Activated T-cell treated with anti-CD3 and anti-CD28 coated beads for 1 hour (primary cell): Measurements from ENCODE around the gene KCNT2.
"Not testable (repeated sequence)": the region's sequence is repeated elsewhere in the genome, so short reads cannot be mapped to it uniquely, and the experiment has no call there.

Experiments used
- DNase-seq: peaks from one replicate; pipeline ENCODE4 v3.0.0-alpha.2; 2020; ENCODE audit warnings: low read depth

Gene KCNT2

GRCh38 chr1:196608390-196609369 is at the start of gene KCNT2:
Gene KCNT2, minus strand, starts transcription at chr1:196608440. Its CDS starts 131 bp downstream, at chr1:196608309.
- DNase-seq: no peak

GRCh38 chr1:196655494-196655893 is 47.3 kb upstream of the KCNT2 start:
- no peak for DNase-seq

GRCh38 chr1:196655071-196655470 is 46.8 kb upstream of the KCNT2 start:
- no peak for DNase-seq

GRCh38 chr1:196654271-196654670 is 46.0 kb upstream of the KCNT2 start:
- no peak for DNase-seq

- DNase-seq: no peak
Measured at GRCh38 chr1:196651637-196652215, 43.5 kb upstream of the KCNT2 start, which contains the start of gene CFH. Gene CFH, plus strand, starts transcription at chr1:196652043. Its CDS starts 75 bp downstream, at chr1:196652118.

GRCh38 chr1:196651079-196651478 is 42.8 kb upstream of the KCNT2 start:
- DNase-seq: no peak

GRCh38 chr1:196650403-196650802 is 42.2 kb upstream of the KCNT2 start:
- DNase-seq: no peak

- no peak for DNase-seq
Measured at GRCh38 chr1:196649990-196650389, 41.8 kb upstream of the KCNT2 start.

GRCh38 chr1:196640976-196641375 is 32.7 kb upstream of the KCNT2 start:
- DNase-seq: no peak

GRCh38 chr1:196639291-196639690 is 31.1 kb upstream of the KCNT2 start:
- DNase-seq: not testable (repeated sequence)

GRCh38 chr1:196638466-196638865 is 30.2 kb upstream of the KCNT2 start:
- DNase-seq: no peak

- no peak for DNase-seq
Measured at GRCh38 chr1:196637606-196638005, 29.4 kb upstream of the KCNT2 start.

- DNase-seq: no peak
Measured at GRCh38 chr1:196628838-196629237, 20.6 kb upstream of the KCNT2 start.

GRCh38 chr1:196623079-196623478 is 14.8 kb upstream of the KCNT2 start:
- no peak for DNase-seq

- DNase-seq: no peak
Measured at GRCh38 chr1:196619721-196620120, 11.5 kb upstream of the KCNT2 start.

GRCh38 chr1:196611873-196612272 is 3.6 kb upstream of the KCNT2 start:
- DNase-seq: no peak

- no peak for DNase-seq
Measured at GRCh38 chr1:196609370-196609737, 1.1 kb upstream of the KCNT2 start.

GRCh38 chr1:196607981-196608380 is 259 bp downstream of the KCNT2 start:
- DNase-seq: no peak

GRCh38 chr1:196603651-196604050 is 4.6 kb downstream of the KCNT2 start:
- no peak for DNase-seq

- DNase-seq: no peak
Measured at GRCh38 chr1:196598942-196599748, 9.1 kb downstream of the KCNT2 start.

GRCh38 chr1:196594700-196595099 is 13.5 kb downstream of the KCNT2 start:
- no peak for DNase-seq

- DNase-seq: no peak
Measured at GRCh38 chr1:196593955-196594354, 14.3 kb downstream of the KCNT2 start.
